Right atrium auricular region (tissue), 2 donors: Measurements from ENCODE around the gene CHD6. TPM values are rescaled to one million over a fixed set of nuclear protein-coding genes. Genes with fewer than 3 reads are reported as not detected.

ENCODE experiments used
- DNase-seq: peaks from one replicate; pipeline ENCODE4 v3.0.0-alpha.2; 2019; ENCODE audit warnings: low spot score
- H3K27ac ChIP-seq, 2 donors: fragments of 200-600 bp; sonication (generic); 1 replicate in 1 of 2; 2 replicates in 1 of 2; pipeline ENCODE4 v1.5.1; 2016 to 2019
- H3K27me3 ChIP-seq, 2 donors: fragments of 200-600 bp; sonication (generic); one replicate each; pipeline versions ENCODE4 v1.5.1 to v1.6.0; 2017 to 2019
- H3K36me3 ChIP-seq: fragments of 200-600 bp; sonication (generic); one replicate; pipeline ENCODE4 v1.5.1; 2016
- H3K4me1 ChIP-seq, 2 donors: fragments of 200-600 bp; sonication (generic); one replicate each; pipeline versions ENCODE4 v1.5.1 to v1.6.0; 2017 to 2019
- H3K4me3 ChIP-seq, 2 donors: fragments of 200-600 bp; sonication (generic); 1 replicate in 1 of 2; 2 replicates in 1 of 2; pipeline ENCODE4 v1.5.1; 2017 to 2019; ENCODE audit warnings: mild to moderate bottlenecking in 1 of 2, moderate library complexity in 1 of 2
- H3K9me3 ChIP-seq, 2 donors: fragments of 200-600 bp; sonication (generic); one replicate each; pipeline ENCODE4 v1.5.1; 2019
- total RNA-seq, 2 donors: library from RNA; depleted of rRNA; stranded (reverse); fragments of >200 nt; gene quantifications; one replicate each; pipeline ENCODE4 v1.1.0, GENCODE V29; 2016
- TF ChIP-seq, protein P1 (sequence below), 2 donors: fragments of 200-600 bp; sonication (generic); IDR thresholded peaks; one replicate each; pipeline ENCODE4 v1.5.1; 2019; ENCODE audit warnings: antibody characterized with exemption in 2 of 2

Gene CHD6
- total RNA-seq, 2 donors from 2014 or later, result 22.2 to 27.4 TPM

DNA sequence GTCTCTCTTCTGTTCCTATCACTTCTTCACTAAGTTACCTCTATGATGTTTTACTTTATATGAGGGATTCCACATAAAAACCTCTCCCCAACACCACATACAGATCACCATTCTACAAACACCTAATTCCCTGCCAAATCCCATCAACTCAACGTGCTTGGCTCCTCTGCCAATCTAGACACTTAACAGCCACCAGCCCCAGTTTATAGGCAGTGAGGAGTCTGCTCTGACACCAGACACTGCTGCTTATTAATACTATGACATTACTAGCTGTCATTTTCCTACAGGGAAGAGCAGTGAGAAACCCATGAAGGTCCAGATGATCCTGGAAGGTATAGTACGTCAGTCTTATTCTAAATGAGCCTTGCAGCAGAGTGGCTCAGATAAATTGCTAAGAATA is 104.3 kb downstream of the CHD6 start:
- no peak for DNase-seq
- Histone ChIP-seq H3K4me3 (no peak overlapping the region), H3K27ac (peak overlapping the region; percentile 7 to 68), H3K9me3 (no peaks in the 10 kb centered on the region), H3K36me3 (peaks cover 14% of the 10 kb centered on the region), H3K27me3 (no peaks in the 10 kb centered on the region), H3K4me1 (peaks cover 0 to 57% of the 10 kb centered on the region in 2 donors)
- TF ChIP-seq, protein P1, sequence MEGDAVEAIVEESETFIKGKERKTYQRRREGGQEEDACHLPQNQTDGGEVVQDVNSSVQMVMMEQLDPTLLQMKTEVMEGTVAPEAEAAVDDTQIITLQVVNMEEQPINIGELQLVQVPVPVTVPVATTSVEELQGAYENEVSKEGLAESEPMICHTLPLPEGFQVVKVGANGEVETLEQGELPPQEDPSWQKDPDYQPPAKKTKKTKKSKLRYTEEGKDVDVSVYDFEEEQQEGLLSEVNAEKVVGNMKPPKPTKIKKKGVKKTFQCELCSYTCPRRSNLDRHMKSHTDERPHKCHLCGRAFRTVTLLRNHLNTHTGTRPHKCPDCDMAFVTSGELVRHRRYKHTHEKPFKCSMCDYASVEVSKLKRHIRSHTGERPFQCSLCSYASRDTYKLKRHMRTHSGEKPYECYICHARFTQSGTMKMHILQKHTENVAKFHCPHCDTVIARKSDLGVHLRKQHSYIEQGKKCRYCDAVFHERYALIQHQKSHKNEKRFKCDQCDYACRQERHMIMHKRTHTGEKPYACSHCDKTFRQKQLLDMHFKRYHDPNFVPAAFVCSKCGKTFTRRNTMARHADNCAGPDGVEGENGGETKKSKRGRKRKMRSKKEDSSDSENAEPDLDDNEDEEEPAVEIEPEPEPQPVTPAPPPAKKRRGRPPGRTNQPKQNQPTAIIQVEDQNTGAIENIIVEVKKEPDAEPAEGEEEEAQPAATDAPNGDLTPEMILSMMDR (IDR thresholded peaks at IDR 0.05), result no peak

DNA sequence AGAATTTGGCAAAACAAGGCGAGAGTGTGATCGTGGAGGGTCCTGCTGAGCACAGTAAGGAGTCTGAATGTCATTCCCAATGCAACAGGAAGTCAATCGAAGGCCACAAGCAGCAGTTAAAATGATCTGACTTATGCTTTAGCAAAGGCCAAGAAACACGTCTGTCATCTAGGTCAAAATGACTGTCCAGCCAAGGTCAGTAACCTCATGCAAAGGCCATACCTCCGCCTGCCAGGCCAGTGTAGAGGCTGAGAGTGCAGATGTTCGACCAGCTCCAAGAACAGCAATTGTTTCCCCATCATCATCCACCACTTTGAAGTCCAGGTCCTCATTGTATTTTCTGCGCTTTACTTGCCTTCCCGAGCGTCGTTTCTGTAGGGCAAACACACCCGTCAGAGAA is 105.6 kb downstream of the CHD6 start:
- Histone ChIP-seq H3K27me3 (no peaks in the 10 kb centered on the region), H3K9me3 (no peaks in the 10 kb centered on the region), H3K4me3 (no peak overlapping the region), H3K27ac (peak overlapping the region in 1 of 2 donors; percentile 68), H3K36me3 (peaks cover 14% of the 10 kb centered on the region), H3K4me1 (peaks cover 0 to 64% of the 10 kb centered on the region in 2 donors)
- TF ChIP-seq, protein P1 (IDR thresholded peaks at IDR 0.05), result no peak
- DNase-seq, result no peak

DNA sequence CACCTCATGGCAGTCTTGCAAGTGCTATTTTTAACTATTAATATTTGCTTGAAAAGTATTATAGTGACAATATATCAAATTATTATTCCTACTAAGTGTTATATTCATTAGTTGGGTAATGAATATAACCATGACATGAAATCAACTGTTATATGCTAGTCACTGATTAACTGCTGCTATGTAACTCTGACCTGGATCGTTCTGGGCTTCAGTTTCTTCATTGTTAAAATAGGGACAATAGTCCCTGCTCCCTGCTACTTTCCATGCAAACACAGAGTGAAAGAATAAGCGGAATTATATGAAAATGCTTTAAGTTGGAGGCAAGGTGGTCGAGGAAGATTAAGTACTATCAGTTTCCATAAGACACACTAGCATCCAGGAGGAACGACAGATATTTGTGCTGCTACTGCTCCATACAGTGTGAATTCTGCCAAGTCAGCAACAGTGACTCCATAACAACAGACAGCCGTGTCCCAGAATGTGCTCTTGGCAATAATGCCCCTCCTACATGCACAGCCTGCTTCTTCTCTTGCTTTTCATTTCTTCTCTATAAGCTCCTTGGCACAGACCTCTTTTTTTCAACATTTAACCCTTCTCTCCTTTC is 107.2 kb downstream of the CHD6 start:
- Histone ChIP-seq H3K27ac (peak overlapping the region in 1 of 2 donors; percentile 71), H3K9me3 (no peaks in the 10 kb centered on the region), H3K4me1 (peaks cover 0 to 64% of the 10 kb centered on the region in 2 donors), H3K36me3 (peaks cover 14% of the 10 kb centered on the region), H3K4me3 (no peak overlapping the region), H3K27me3 (no peaks in the 10 kb centered on the region)
- TF ChIP-seq, protein P1 (IDR thresholded peaks at IDR 0.05), result no peak
- no peak for DNase-seq

DNA sequence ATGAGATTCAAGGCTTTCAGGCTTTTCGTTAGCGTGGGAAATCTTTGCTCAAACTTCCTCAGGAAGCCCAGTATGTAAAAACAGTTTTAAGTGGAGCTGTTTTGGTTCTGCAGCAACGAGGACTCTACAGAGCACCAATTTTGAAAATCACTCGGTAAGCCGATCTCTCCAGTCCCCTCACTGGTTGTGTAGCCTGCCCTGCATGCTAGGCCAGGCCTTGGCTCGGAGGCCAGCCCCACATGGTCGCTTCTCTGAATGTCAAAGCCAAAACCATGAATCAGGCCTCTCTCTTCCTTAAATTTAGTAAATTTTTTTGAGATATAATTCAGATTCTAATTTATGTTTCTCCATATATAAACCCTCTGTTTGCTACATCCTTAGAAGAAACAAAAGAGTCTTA is 108.0 kb downstream of the CHD6 start:
- H3K4me3 ChIP-seq, result no peak overlapping the region
- DNase-seq, result no peak

DNA sequence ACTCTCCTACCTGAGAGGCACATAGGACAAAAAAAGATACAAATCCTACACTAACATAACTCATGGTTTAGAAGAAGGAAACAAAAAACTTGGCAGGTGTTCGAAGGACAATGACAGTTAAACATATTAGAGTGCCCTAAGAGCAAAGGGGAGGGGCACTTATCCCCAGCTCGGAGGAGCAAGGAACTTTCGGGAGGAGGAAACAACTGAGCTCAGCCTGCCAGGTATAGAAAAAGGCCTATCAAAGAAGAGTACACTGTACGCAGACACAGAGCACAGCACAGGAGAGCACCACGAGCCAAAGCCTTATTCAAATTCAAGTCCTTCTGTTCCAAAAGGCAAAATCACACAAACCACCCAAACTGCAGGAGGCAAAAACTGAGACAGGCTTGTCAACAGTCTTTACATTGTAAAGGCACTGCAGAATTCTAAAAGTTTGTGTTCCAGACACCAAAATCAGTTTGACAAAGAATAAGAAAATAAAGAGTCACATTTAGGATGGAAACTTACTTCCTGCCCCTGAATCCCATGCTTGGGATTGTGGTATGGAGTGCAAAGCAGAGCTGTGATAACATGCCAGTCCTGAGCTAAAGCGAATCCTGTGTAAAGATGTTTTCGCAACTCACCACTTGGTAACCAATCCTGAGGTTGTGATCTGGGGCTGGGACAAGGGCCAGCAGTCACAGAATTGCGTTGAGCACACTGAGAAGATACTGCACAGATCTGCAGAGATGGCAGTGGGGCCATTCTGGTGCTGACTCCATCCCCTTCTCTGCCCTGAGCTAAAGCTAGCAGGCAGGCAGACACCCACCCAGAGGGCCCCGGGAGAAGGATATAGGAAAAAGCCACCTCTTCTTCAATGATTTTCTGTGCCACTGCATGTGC is 108.6 kb downstream of the CHD6 start:
- Histone ChIP-seq H3K9me3 (no peaks in the 10 kb centered on the region), H3K27me3 (no peaks in the 10 kb centered on the region), H3K36me3 (peaks cover 14% of the 10 kb centered on the region), H3K27ac (peak overlapping the region; percentile 67 to 71), H3K4me3 (no peak overlapping the region), H3K4me1 (peaks cover 0 to 57% of the 10 kb centered on the region in 2 donors)
- DNase-seq, result peak; percentile 70
- TF ChIP-seq, protein P1 (IDR thresholded peaks at IDR 0.05), result no peak

More for the DNA sequence above, 108.0 kb downstream of the CHD6 start:
- no peaks in the 10 kb centered on the region for H3K27me3 ChIP-seq
- peak overlapping the region; percentile 67 to 71 for H3K27ac ChIP-seq
- peaks cover 14% of the 10 kb centered on the region for H3K36me3 ChIP-seq
- peaks cover 0 to 60% of the 10 kb centered on the region in 2 donors for H3K4me1 ChIP-seq
- TF ChIP-seq, protein P1 (IDR thresholded peaks at IDR 0.05), result no peak
- no peaks in the 10 kb centered on the region for H3K9me3 ChIP-seq
